ENCODE results near the gene ENAH.

ENAH gene

DNA sequence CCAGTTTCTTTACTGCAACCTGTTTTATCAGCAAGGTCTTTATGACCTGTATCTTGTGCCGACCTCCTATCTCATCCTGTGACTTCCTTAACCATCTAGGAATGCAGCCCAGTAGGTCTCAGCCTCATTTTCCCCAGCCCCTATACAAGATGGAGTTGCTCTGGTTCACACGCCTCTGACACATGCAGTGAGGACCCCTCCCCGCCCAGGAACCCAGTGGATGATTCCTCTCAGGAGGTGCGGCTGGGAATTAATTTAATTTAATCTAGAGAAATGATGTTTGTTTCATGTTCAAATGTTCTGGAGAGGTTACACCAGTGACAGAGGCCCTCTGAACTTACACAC is 186.1 kb downstream of the ENAH start:
- peak overlapping the region; percentile 81 for H3K4me2 ChIP-seq (ENCODE audit: low read length)
- peaks cover 24% of the 10 kb centered on the region for H3K4me1 ChIP-seq (ENCODE audit: insufficient read depth, low read length, severe bottlenecking)
- peak overlapping the region; percentile 79 for H3K27ac ChIP-seq (ENCODE audit: low read depth, low read length, poor library complexity, severe bottlenecking)
- H3K36me3 ChIP-seq (ENCODE audit: insufficient read depth, low read length), result no peaks in the 10 kb centered on the region
- no peaks in the 10 kb centered on the region for H3K9me2 ChIP-seq (ENCODE audit: low read depth, low read length)
- H3K9ac ChIP-seq (ENCODE audit: low read length), result peak overlapping the region; percentile 73
- no peaks in the 10 kb centered on the region for H3F3A ChIP-seq (ENCODE audit: insufficient read depth, low read length)
- no peaks in the 10 kb centered on the region for H3K9me3 ChIP-seq (ENCODE audit: low read length)
- no peaks in the 10 kb centered on the region for H4K20me1 ChIP-seq (ENCODE audit: insufficient read depth, low read length)
- no peak overlapping the region for H2AFZ ChIP-seq (ENCODE audit: low read length)
- no peaks in the 10 kb centered on the region for H3K27me3 ChIP-seq (ENCODE audit: insufficient read depth, low read length)
- no peaks in the 10 kb centered on the region for H3K79me2 ChIP-seq (ENCODE audit: insufficient read depth, low read length)
- peak overlapping the region; percentile 64 for H3K4me3 ChIP-seq (ENCODE audit: low read depth, low read length, poor library complexity, severe bottlenecking)
- TF ChIP-seq EZH2 (IDR thresholded peaks at IDR 0.05; ENCODE audit: borderline replicate concordance, low read length), result no peak
- TF ChIP-seq, protein P1, sequence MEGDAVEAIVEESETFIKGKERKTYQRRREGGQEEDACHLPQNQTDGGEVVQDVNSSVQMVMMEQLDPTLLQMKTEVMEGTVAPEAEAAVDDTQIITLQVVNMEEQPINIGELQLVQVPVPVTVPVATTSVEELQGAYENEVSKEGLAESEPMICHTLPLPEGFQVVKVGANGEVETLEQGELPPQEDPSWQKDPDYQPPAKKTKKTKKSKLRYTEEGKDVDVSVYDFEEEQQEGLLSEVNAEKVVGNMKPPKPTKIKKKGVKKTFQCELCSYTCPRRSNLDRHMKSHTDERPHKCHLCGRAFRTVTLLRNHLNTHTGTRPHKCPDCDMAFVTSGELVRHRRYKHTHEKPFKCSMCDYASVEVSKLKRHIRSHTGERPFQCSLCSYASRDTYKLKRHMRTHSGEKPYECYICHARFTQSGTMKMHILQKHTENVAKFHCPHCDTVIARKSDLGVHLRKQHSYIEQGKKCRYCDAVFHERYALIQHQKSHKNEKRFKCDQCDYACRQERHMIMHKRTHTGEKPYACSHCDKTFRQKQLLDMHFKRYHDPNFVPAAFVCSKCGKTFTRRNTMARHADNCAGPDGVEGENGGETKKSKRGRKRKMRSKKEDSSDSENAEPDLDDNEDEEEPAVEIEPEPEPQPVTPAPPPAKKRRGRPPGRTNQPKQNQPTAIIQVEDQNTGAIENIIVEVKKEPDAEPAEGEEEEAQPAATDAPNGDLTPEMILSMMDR (IDR thresholded peaks at IDR 0.05; ENCODE audit: low read length), result no peak

DNA sequence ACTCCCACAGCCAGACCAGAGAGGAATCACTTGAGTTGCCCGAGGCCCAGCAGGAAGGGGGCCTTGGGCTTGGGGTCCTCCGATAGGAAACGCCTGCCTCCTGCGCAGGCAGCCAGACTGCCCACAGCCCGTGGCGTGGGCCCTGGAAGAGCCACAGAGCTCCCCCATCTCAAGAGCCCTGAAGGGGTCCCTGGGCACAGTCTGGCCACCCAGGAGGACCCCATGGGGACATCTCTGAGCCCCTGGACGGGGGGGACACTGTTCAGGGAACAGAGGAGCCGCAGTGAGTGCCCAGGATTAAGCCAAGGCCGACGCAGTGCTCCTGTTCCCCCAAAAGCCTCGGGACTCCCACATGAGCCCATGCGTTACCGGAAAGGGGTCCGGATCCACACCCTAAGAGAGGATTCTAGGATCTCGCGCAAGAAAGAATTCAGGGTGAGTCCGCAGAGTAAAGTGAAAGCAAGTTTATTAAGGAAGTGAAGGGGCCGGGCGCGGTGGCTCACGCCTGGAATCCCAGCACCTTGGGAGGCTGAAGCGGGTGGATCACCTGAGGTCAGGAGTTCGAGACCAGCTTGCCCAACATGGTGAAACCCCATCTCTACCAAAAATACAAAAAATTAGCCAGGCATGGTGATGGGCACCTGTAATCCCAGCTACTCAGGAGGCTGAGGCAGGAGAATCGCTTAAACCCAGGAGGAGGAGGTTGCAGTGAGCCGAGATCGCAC is 187.0 kb downstream of the ENAH start:
- Histone ChIP-seq H3K4me3 (ENCODE audit: low read depth, low read length, poor library complexity, severe bottlenecking) (no peak overlapping the region), H3K27ac (ENCODE audit: low read depth, low read length, poor library complexity, severe bottlenecking) (no peak overlapping the region), H2AFZ (ENCODE audit: low read length) (no peak overlapping the region)

DNA sequence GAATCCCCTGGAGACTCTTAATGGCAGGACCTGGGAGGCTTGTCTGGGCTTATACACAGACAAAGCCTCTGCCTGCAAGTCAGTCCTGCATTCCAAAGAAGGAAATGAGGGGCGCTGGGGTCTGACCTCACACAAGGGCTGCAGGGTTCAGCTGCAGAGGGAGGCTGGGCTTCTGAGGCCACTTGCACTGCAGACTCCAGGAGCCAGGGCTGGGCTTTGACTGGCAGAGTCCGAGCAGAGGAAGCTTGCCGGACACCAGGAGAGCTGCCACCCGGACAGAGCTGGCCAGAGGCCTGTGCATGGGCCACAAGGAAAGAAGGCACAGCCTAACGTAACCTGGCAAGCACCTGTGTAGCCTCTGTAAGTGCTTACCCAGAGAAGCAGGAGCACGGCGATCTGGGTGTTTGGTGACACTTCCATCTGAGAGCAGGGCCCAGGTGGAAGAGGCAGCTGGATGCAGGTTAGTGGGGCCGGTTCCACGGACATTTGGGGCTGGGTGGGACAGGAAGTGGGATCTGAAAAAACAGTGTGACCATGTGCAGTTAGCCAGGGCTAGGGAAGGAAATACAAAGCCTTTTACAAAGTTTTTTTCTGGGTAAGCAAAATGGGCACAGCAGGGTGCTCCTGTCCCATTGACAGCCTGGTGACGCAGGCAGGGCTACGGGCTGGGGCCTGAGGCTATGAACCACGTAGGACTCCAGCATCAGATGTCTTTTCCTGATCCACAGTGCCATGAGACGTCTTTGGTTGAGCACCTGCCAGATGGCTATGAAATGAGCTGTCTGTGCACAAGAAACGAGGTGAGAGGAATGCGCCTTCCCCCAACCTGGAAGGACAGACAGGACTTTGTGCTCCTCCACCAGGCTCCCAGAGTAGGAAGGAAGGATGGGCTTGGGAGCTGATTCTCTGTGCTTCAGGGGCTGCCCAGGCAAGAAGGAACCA is 187.8 kb downstream of the ENAH start:
- Histone ChIP-seq H3K36me3 (ENCODE audit: insufficient read depth, low read length) (no peaks in the 10 kb centered on the region), H3F3A (ENCODE audit: insufficient read depth, low read length) (no peaks in the 10 kb centered on the region), H3K9me3 (ENCODE audit: low read length) (no peaks in the 10 kb centered on the region), H3K4me3 (ENCODE audit: low read depth, low read length, poor library complexity, severe bottlenecking) (no peak overlapping the region), H3K4me2 (ENCODE audit: low read length) (no peak overlapping the region), H4K20me1 (ENCODE audit: insufficient read depth, low read length) (no peaks in the 10 kb centered on the region), H2AFZ (ENCODE audit: low read length) (no peak overlapping the region), H3K79me2 (ENCODE audit: insufficient read depth, low read length) (no peaks in the 10 kb centered on the region), H3K4me1 (ENCODE audit: insufficient read depth, low read length, severe bottlenecking) (peaks cover 24% of the 10 kb centered on the region), H3K9me2 (ENCODE audit: low read depth, low read length) (no peaks in the 10 kb centered on the region), H3K9ac (ENCODE audit: low read length) (no peak overlapping the region), H3K27ac (ENCODE audit: low read depth, low read length, poor library complexity, severe bottlenecking) (no peak overlapping the region), H3K27me3 (ENCODE audit: insufficient read depth, low read length) (no peaks in the 10 kb centered on the region)
- TF ChIP-seq, protein P1 (IDR thresholded peaks at IDR 0.05; ENCODE audit: low read length), result no peak
- TF ChIP-seq EZH2 (IDR thresholded peaks at IDR 0.05; ENCODE audit: borderline replicate concordance, low read length), result no peak

More for the DNA sequence above, 187.0 kb downstream of the ENAH start:
- no peaks in the 10 kb centered on the region for H4K20me1 ChIP-seq (ENCODE audit: insufficient read depth, low read length)
- no peak for TF ChIP-seq EZH2 (IDR thresholded peaks at IDR 0.05; ENCODE audit: borderline replicate concordance, low read length)
- H3F3A ChIP-seq (ENCODE audit: insufficient read depth, low read length), result no peaks in the 10 kb centered on the region
- no peaks in the 10 kb centered on the region for H3K79me2 ChIP-seq (ENCODE audit: insufficient read depth, low read length)
- H3K27me3 ChIP-seq (ENCODE audit: insufficient read depth, low read length), result no peaks in the 10 kb centered on the region
- H3K9me2 ChIP-seq (ENCODE audit: low read depth, low read length), result no peaks in the 10 kb centered on the region
- H3K9ac ChIP-seq (ENCODE audit: low read length), result no peak overlapping the region
- H3K9me3 ChIP-seq (ENCODE audit: low read length), result no peaks in the 10 kb centered on the region
- H3K36me3 ChIP-seq (ENCODE audit: insufficient read depth, low read length), result no peaks in the 10 kb centered on the region
- H3K4me2 ChIP-seq (ENCODE audit: low read length), result no peak overlapping the region
- peaks cover 24% of the 10 kb centered on the region for H3K4me1 ChIP-seq (ENCODE audit: insufficient read depth, low read length, severe bottlenecking)
